GM19452 (cell line): ENCODE measurements around the gene FAM43B.
"Not testable (repeated sequence)": the region's sequence is repeated elsewhere in the genome, so short reads cannot be mapped to it uniquely, and the experiment has no call there.

Experiments
- ATAC-seq: cut with Tn5 transposase; IDR thresholded peaks from one replicate; pipeline ENCODE4 v1.9.1; 2021; ENCODE audit not compliant: unreplicated experiment

Gene FAM43B

GRCh38 chr1:20551945-20552727 is at the start of gene FAM43B:
TSS of gene FAM43B (plus strand) at chr1:20552573. CDS start at chr1:20552974, 401 bp downstream.
- ATAC-seq: no peak

GRCh38 chr1:20505488-20505887 is 46.9 kb upstream of the FAM43B start:
- no peak for ATAC-seq

GRCh38 chr1:20507248-20507563 is 45.2 kb upstream of the FAM43B start:
- ATAC-seq: peak; percentile 17

GRCh38 chr1:20507564-20508410 is 44.6 kb upstream of the FAM43B start, which contains the start of gene MUL1:
TSS of gene MUL1 (minus strand) at chr1:20508151. CDS start at chr1:20508024, 127 bp downstream.
- ATAC-seq: peak; percentile 87

- no peak for ATAC-seq
These were observed 44.0 kb upstream of the FAM43B start for GRCh38 chr1:20508411-20508771.

GRCh38 chr1:20511518-20512428 is 40.6 kb upstream of the FAM43B start:
- no peak for ATAC-seq

GRCh38 chr1:20519609-20520262 is 32.6 kb upstream of the FAM43B start:
- ATAC-seq: not testable (repeated sequence)

GRCh38 chr1:20521960-20522861 is 30.2 kb upstream of the FAM43B start:
- no peak for ATAC-seq

- ATAC-seq: no peak
These were observed 26.1 kb upstream of the FAM43B start for GRCh38 chr1:20526267-20526666.

- ATAC-seq: no peak
These were observed 24.2 kb upstream of the FAM43B start for GRCh38 chr1:20528221-20528620.

- no peak for ATAC-seq
These were observed 22.1 kb upstream of the FAM43B start for GRCh38 chr1:20530306-20530705.

- ATAC-seq: no peak
These were observed 21.5 kb upstream of the FAM43B start for GRCh38 chr1:20530901-20531300.

GRCh38 chr1:20533635-20534034 is 18.7 kb upstream of the FAM43B start:
- ATAC-seq: no peak

GRCh38 chr1:20534659-20535417 is 17.5 kb upstream of the FAM43B start:
- ATAC-seq: no peak

GRCh38 chr1:20538227-20538626 is 14.1 kb upstream of the FAM43B start:
- ATAC-seq: no peak

GRCh38 chr1:20538760-20539551 is 13.4 kb upstream of the FAM43B start:
- ATAC-seq: no peak

- ATAC-seq: no peak
These were observed 12.1 kb upstream of the FAM43B start for GRCh38 chr1:20540281-20540680.

GRCh38 chr1:20546637-20547036 is 5.7 kb upstream of the FAM43B start:
- ATAC-seq: no peak
